HL-60/S4 (cell line): ENCODE data around the gene MFSD11.
"Not testable (repeated sequence)": the region's sequence is repeated elsewhere in the genome, so short reads cannot be mapped to it uniquely, and the experiment has no call there.

ENCODE experiments used
- in situ Hi-C: fragments of 300-500 bp; cut with MboI; formaldehyde crosslinking; loops from 2 replicates; pipeline ENCODE4 v1.14.3; 2022; ENCODE audit warnings: low sequenced_read_pairs

The MFSD11 gene

GRCh38 chr17:76796081-76796480 is 58.2 kb downstream of the MFSD11 start:
- in situ Hi-C loops: no loop called here

GRCh38 chr17:76797241-76797840 is 59.4 kb downstream of the MFSD11 start:
- in situ Hi-C loops: no loop called here

- in situ Hi-C loops: no loop called here
These were observed 63.8 kb downstream of the MFSD11 start for GRCh38 chr17:76801706-76802105.

GRCh38 chr17:76805319-76805718 is 67.4 kb downstream of the MFSD11 start:
- in situ Hi-C loops: no loop called here

- in situ Hi-C loops: not testable (repeated sequence)
These were observed 68.2 kb downstream of the MFSD11 start for GRCh38 chr17:76806151-76806550.

- in situ Hi-C loops: not testable (repeated sequence)
These were observed 68.8 kb downstream of the MFSD11 start for GRCh38 chr17:76806767-76807166.

- in situ Hi-C loops: no loop called here
These were observed 70.4 kb downstream of the MFSD11 start for GRCh38 chr17:76808326-76808725.

- in situ Hi-C loops: no loop called here
These were observed 73.0 kb downstream of the MFSD11 start for GRCh38 chr17:76810956-76811355.

- in situ Hi-C loops: no loop called here
These were observed 73.9 kb downstream of the MFSD11 start for GRCh38 chr17:76811834-76812233.

- in situ Hi-C loops: no loop called here
These were observed 74.3 kb downstream of the MFSD11 start for GRCh38 chr17:76812263-76812662.

- in situ Hi-C loops: no loop called here
These were observed 75.0 kb downstream of the MFSD11 start for GRCh38 chr17:76812968-76813367.

GRCh38 chr17:76815907-76816589 is 78.1 kb downstream of the MFSD11 start:
- in situ Hi-C loops: not testable (repeated sequence)

GRCh38 chr17:76816590-76817135 is 78.7 kb downstream of the MFSD11 start:
- in situ Hi-C loops: no loop called here

GRCh38 chr17:76820039-76820438 is 82.1 kb downstream of the MFSD11 start:
- in situ Hi-C loops: no loop called here

GRCh38 chr17:76820561-76820960 is 82.6 kb downstream of the MFSD11 start:
- in situ Hi-C loops: no loop called here

GRCh38 chr17:76822184-76822778 is 84.4 kb downstream of the MFSD11 start:
- in situ Hi-C loops: no loop called here

- in situ Hi-C loops: no loop called here
These were observed 86.2 kb downstream of the MFSD11 start for GRCh38 chr17:76824093-76824492.

GRCh38 chr17:76826330-76827068 is 88.6 kb downstream of the MFSD11 start:
- in situ Hi-C loops: loop anchor here (25.0 kb wide), 1 partner anchor 411 kb away; no protein-coding TSS in a partner anchor

- in situ Hi-C loops: loop anchor here (25.0 kb wide), 1 partner anchor 410 kb away; no protein-coding TSS in a partner anchor
These were observed 89.8 kb downstream of the MFSD11 start for GRCh38 chr17:76827736-76828135.
